Stimulated activated naive CD8-positive, alpha-beta T cell treated with anti-CD3 and anti-CD28 coated beads, Interleukin-15, Interleukin-2, amounts not matched to agents 100 ng/mL and 50 ng/mL, for 24 hours (primary cell): ENCODE measurements around the gene CDHR1.

ENCODE experiments used
- H3K27ac Mint-ChIP-seq: one replicate; pipeline ENCODE4 v1.8.0; 2021; ENCODE audit warnings: mild to moderate bottlenecking, mixed read lengths
- H3K27me3 Mint-ChIP-seq: one replicate; pipeline ENCODE4 v1.8.0; 2021; ENCODE audit warnings: mixed read lengths
- H3K36me3 Mint-ChIP-seq: one replicate; pipeline ENCODE4 v1.8.0; 2021; ENCODE audit warnings: low read depth, mixed read lengths
- H3K4me1 Mint-ChIP-seq: one replicate; pipeline ENCODE4 v1.8.0; 2021; ENCODE audit warnings: low read depth, mixed read lengths
- H3K4me3 Mint-ChIP-seq: one replicate; pipeline ENCODE4 v1.8.0; 2021; ENCODE audit warnings: mild to moderate bottlenecking, mixed read lengths
- H3K9me3 Mint-ChIP-seq: one replicate; pipeline ENCODE4 v1.8.0; 2021; ENCODE audit warnings: mixed read lengths

CDHR1 gene

GRCh38 chr10:84201682-84202081 is 7.3 kb downstream of the CDHR1 start:
- H3K36me3 Mint-ChIP-seq: no peaks in the 10 kb centered on the region
- H3K9me3 Mint-ChIP-seq: no peaks in the 10 kb centered on the region
- no peaks in the 10 kb centered on the region for H3K4me1 Mint-ChIP-seq
- H3K4me3 Mint-ChIP-seq: no peak overlapping the region
- H3K27me3 Mint-ChIP-seq: peaks cover 6% of the 10 kb centered on the region
- no peak overlapping the region for H3K27ac Mint-ChIP-seq

GRCh38 chr10:84202349-84202748 is 8.0 kb downstream of the CDHR1 start:
- no peak overlapping the region for H3K4me3 Mint-ChIP-seq
- no peaks in the 10 kb centered on the region for H3K9me3 Mint-ChIP-seq
- no peaks in the 10 kb centered on the region for H3K36me3 Mint-ChIP-seq
- H3K27me3 Mint-ChIP-seq: no peaks in the 10 kb centered on the region
- H3K4me1 Mint-ChIP-seq: no peaks in the 10 kb centered on the region
- H3K27ac Mint-ChIP-seq: no peak overlapping the region

GRCh38 chr10:84204122-84204521 is 9.8 kb downstream of the CDHR1 start:
- Mint-ChIP-seq H3K9me3 (no peaks in the 10 kb centered on the region), H3K4me1 (no peaks in the 10 kb centered on the region), H3K27me3 (peaks cover 3% of the 10 kb centered on the region), H3K36me3 (no peaks in the 10 kb centered on the region), H3K4me3 (no peak overlapping the region), H3K27ac (no peak overlapping the region)

GRCh38 chr10:84204610-84205009 is 10.3 kb downstream of the CDHR1 start:
- peaks cover 3% of the 10 kb centered on the region for H3K27me3 Mint-ChIP-seq
- no peak overlapping the region for H3K27ac Mint-ChIP-seq
- H3K4me3 Mint-ChIP-seq: no peak overlapping the region
- H3K36me3 Mint-ChIP-seq: no peaks in the 10 kb centered on the region
- no peaks in the 10 kb centered on the region for H3K9me3 Mint-ChIP-seq
- H3K4me1 Mint-ChIP-seq: no peaks in the 10 kb centered on the region

- H3K27me3 Mint-ChIP-seq: peaks cover 3% of the 10 kb centered on the region
- H3K27ac Mint-ChIP-seq: no peak overlapping the region
- H3K4me1 Mint-ChIP-seq: no peaks in the 10 kb centered on the region
- H3K9me3 Mint-ChIP-seq: no peaks in the 10 kb centered on the region
- no peaks in the 10 kb centered on the region for H3K36me3 Mint-ChIP-seq
- H3K4me3 Mint-ChIP-seq: no peak overlapping the region
Observed at GRCh38 chr10:84205049-84205852, 10.9 kb downstream of the CDHR1 start.

- H3K4me3 Mint-ChIP-seq: no peak overlapping the region
- H3K4me1 Mint-ChIP-seq: no peaks in the 10 kb centered on the region
- H3K36me3 Mint-ChIP-seq: no peaks in the 10 kb centered on the region
- no peaks in the 10 kb centered on the region for H3K9me3 Mint-ChIP-seq
- H3K27ac Mint-ChIP-seq: no peak overlapping the region
- peaks cover 3% of the 10 kb centered on the region for H3K27me3 Mint-ChIP-seq
Observed at GRCh38 chr10:84205853-84206525, 11.7 kb downstream of the CDHR1 start.

GRCh38 chr10:84208023-84208422 is 13.7 kb downstream of the CDHR1 start:
- peaks cover 3% of the 10 kb centered on the region for H3K27me3 Mint-ChIP-seq
- H3K36me3 Mint-ChIP-seq: no peaks in the 10 kb centered on the region
- H3K4me3 Mint-ChIP-seq: no peak overlapping the region
- no peaks in the 10 kb centered on the region for H3K4me1 Mint-ChIP-seq
- H3K9me3 Mint-ChIP-seq: no peaks in the 10 kb centered on the region
- no peak overlapping the region for H3K27ac Mint-ChIP-seq

GRCh38 chr10:84211566-84211965 is 17.2 kb downstream of the CDHR1 start:
- H3K27ac Mint-ChIP-seq: no peak overlapping the region
- no peak overlapping the region for H3K4me3 Mint-ChIP-seq
- H3K36me3 Mint-ChIP-seq: no peaks in the 10 kb centered on the region
- no peaks in the 10 kb centered on the region for H3K4me1 Mint-ChIP-seq
- no peaks in the 10 kb centered on the region for H3K9me3 Mint-ChIP-seq
- peaks cover 3% of the 10 kb centered on the region for H3K27me3 Mint-ChIP-seq

- H3K4me1 Mint-ChIP-seq: no peaks in the 10 kb centered on the region
- H3K9me3 Mint-ChIP-seq: no peaks in the 10 kb centered on the region
- no peak overlapping the region for H3K4me3 Mint-ChIP-seq
- no peaks in the 10 kb centered on the region for H3K36me3 Mint-ChIP-seq
- H3K27me3 Mint-ChIP-seq: peaks cover 3% of the 10 kb centered on the region
- no peak overlapping the region for H3K27ac Mint-ChIP-seq
Observed at GRCh38 chr10:84212014-84212413, 17.7 kb downstream of the CDHR1 start.

GRCh38 chr10:84213076-84213475 is 18.7 kb downstream of the CDHR1 start:
- Mint-ChIP-seq H3K27ac (no peak overlapping the region), H3K9me3 (no peaks in the 10 kb centered on the region), H3K4me3 (no peak overlapping the region), H3K36me3 (no peaks in the 10 kb centered on the region), H3K4me1 (no peaks in the 10 kb centered on the region), H3K27me3 (peaks cover 3% of the 10 kb centered on the region)

GRCh38 chr10:84214046-84214572 is 19.8 kb downstream of the CDHR1 start:
- Mint-ChIP-seq H3K36me3 (no peaks in the 10 kb centered on the region), H3K27me3 (no peaks in the 10 kb centered on the region), H3K27ac (no peak overlapping the region), H3K4me3 (no peak overlapping the region), H3K4me1 (no peaks in the 10 kb centered on the region), H3K9me3 (peaks cover under 1% of the 10 kb centered on the region)

- Mint-ChIP-seq H3K27ac (no peak overlapping the region), H3K27me3 (peaks cover 5% of the 10 kb centered on the region), H3K9me3 (peaks cover 6% of the 10 kb centered on the region), H3K4me1 (no peaks in the 10 kb centered on the region), H3K36me3 (no peaks in the 10 kb centered on the region), H3K4me3 (no peak overlapping the region)
Observed at GRCh38 chr10:84214612-84215235, 20.4 kb downstream of the CDHR1 start.

- Mint-ChIP-seq H3K27me3 (peaks cover 5% of the 10 kb centered on the region), H3K27ac (no peak overlapping the region), H3K4me3 (no peak overlapping the region), H3K4me1 (no peaks in the 10 kb centered on the region), H3K9me3 (peaks cover 6% of the 10 kb centered on the region), H3K36me3 (no peaks in the 10 kb centered on the region)
Observed at GRCh38 chr10:84216834-84217233, 22.5 kb downstream of the CDHR1 start.

- H3K4me3 Mint-ChIP-seq: no peak overlapping the region
- no peak overlapping the region for H3K27ac Mint-ChIP-seq
- H3K36me3 Mint-ChIP-seq: no peaks in the 10 kb centered on the region
- H3K9me3 Mint-ChIP-seq: peaks cover 6% of the 10 kb centered on the region
- peaks cover 5% of the 10 kb centered on the region for H3K27me3 Mint-ChIP-seq
- H3K4me1 Mint-ChIP-seq: no peaks in the 10 kb centered on the region
Observed at GRCh38 chr10:84217746-84218145, 23.4 kb downstream of the CDHR1 start.

GRCh38 chr10:84221916-84222315 is 27.6 kb downstream of the CDHR1 start:
- Mint-ChIP-seq H3K4me3 (no peak overlapping the region), H3K27ac (no peak overlapping the region), H3K9me3 (peaks cover 6% of the 10 kb centered on the region), H3K36me3 (no peaks in the 10 kb centered on the region), H3K4me1 (no peaks in the 10 kb centered on the region), H3K27me3 (peaks cover 12% of the 10 kb centered on the region)
